ENCODE results near the gene TSPAN2. TPM values are rescaled to one million over a fixed set of nuclear protein-coding genes. Genes with fewer than 3 reads are reported as not detected.

Gene TSPAN2
- total and polyA plus RNA-seq, 9 of the 15 experiments (the other 6 are each of a cell fraction or from before 2014, with no cell fraction given) = not detected

- Histone ChIP-seq H3K79me2 (ENCODE audit: control insufficient read depth, insufficient read depth, low read length) (no peaks in the 10 kb centered on the region), H3K36me3 (ENCODE audit: control insufficient read depth, insufficient read depth, low read length) (no peaks in the 10 kb centered on the region), H3K9me3 (replicated peaks; ENCODE audit: control insufficient read depth, insufficient read depth, low read depth, low read length) (no peaks in the 10 kb centered on the region), H3K27me3 (ENCODE audit: control insufficient read depth in 2 of 2, insufficient read depth in 2 of 2, low read length in 2 of 2) (no peaks in the 10 kb centered on the region; a peak in 1 of 5 replicates), H4K20me1 (replicated peaks; ENCODE audit: control insufficient read depth, insufficient read depth, low read length) (no peaks in the 10 kb centered on the region; the same call in 1 of the 2 replicates), H3K4me3 (no peak overlapping the region), H2AFZ (ENCODE audit: low read depth, low read length) (peak overlapping the region; percentile 96), H3K27ac (ENCODE audit: extremely low read depth, low read depth, low read length) (no peak overlapping the region), H3K9me1 (ENCODE audit: control insufficient read depth, insufficient read depth, low read length) (no peaks in the 10 kb centered on the region), H3K4me2 (ENCODE audit: insufficient read depth, low read length) (peak overlapping the region; percentile 81), H3K9ac (ENCODE audit: insufficient read depth in 1 of 2, low read depth in 2 of 2, low read length in 2 of 2) (no peak overlapping the region), H3K4me1 (replicated peaks in 1 of 2; ENCODE audit: control insufficient read depth in 2 of 2, insufficient read depth in 2 of 2, low read length in 2 of 2) (peaks cover 0 to 2% of the 10 kb centered on the region in 2 experiments; a peak in 1 of 5 replicates)
- BruUV-seq (replicated peaks) = no TSS peak
- WGBS (ENCODE audit: insufficient coverage, low coverage, missing lambda C conversion rate) = under 1% methylated on average over 13 of the region's 13 CpGs
- intact Hi-C loops (cut with micrococcal nuclease) (loop anchor here (1.0 to 2.0 kb wide), 3 partner anchors 44 to 633 kb away; no protein-coding TSS in a partner anchor), in situ Hi-C loops (cut with MboI) (loop anchor here (5.0 to 25.0 kb wide), 3 partner anchors 328 to 623 kb away; partner anchors contain the start of gene CASQ2)
- DNase-seq (ENCODE audit: extremely low read depth in 1 of 4, low spot score in 3 of 4) = peak; percentile 82 to 86 (median 83)
- FAIRE-seq = peak; percentile 92
- ChIA-PET POLR2A (interaction anchor here (0.8 kb wide), 1 partner anchor 332 kb away, joined by 7 read pairs; no protein-coding TSS in a partner anchor), CTCF (ENCODE audit: low intra/inter-chr PET ratio) (interaction anchor here (0.6 to 2.7 kb wide), 5 partner anchors 298 to 539 kb away, joined by 3 to 16 read pairs (median 4); no protein-coding TSS in a partner anchor)
- peak; percentile 99 for ATAC-seq
- TF ChIP-seq REST (IDR thresholded peaks at IDR 0.05; ENCODE audit: borderline replicate concordance) (peak; percentile 88), REST (CRISPR knock-in tag; IDR thresholded peaks at IDR 0.05; ENCODE audit: low read depth) (no peak), ELK3 (CRISPR knock-in tag; IDR thresholded peaks at IDR 0.05) (no peak), CSDE1 (IDR thresholded peaks at IDR 0.05) (no peak), SMAD4 (CRISPR knock-in tag; conservative IDR thresholded peaks at IDR 0.05) (no peak), RAD21 (CRISPR knock-in tag; conservative IDR thresholded peaks at IDR 0.05 in 1 of 2, IDR thresholded peaks at IDR 0.05 in 1 of 2) (peak; percentile 88 to 93), CTBP1 (IDR thresholded peaks at IDR 0.05; ENCODE audit: borderline replicate concordance) (0 out of 2 replicates have a peak, but pooled peaks have one; percentile 18), HNRNPK (IDR thresholded peaks at IDR 0.05; ENCODE audit: low read depth, low read length, poor library complexity, severe bottlenecking) (no peak), CC2D1A (IDR thresholded peaks at IDR 0.05) (0 out of 2 replicates have a peak, but pooled peaks have one; percentile 18), ZKSCAN1 (IDR thresholded peaks at IDR 0.05; ENCODE audit: low read depth, low read length) (no peak), NR2C2 (CRISPR knock-in tag; IDR thresholded peaks at IDR 0.05) (no peak), NR2C2 (tag; IDR thresholded peaks at IDR 0.05) (no peak), CHD1 (IDR thresholded peaks at IDR 0.05; ENCODE audit: low read length) (no peak)
Observed at GRCh38 chr1:115138973-115139372, 49.7 kb upstream of the TSPAN2 start.

All from K562 (cell line).